ENCODE results near the gene GPR150. TPM values are rescaled to one million over a fixed set of nuclear protein-coding genes. Genes with fewer than 3 reads are reported as not detected.

The GPR150 gene
- total RNA-seq, 1 experiment from 2014 or later: 0.54 TPM

GRCh38 chr5:95605786-95606185, 14.1 kb upstream of the GPR150 start:
- intact Hi-C loops (cut with micrococcal nuclease; ENCODE audit: unreplicated experiment) (no loop called here), in situ Hi-C loops (cut with HindIII; ENCODE audit: low pct_unique_long_range_greater_than_20kb, low sequenced_read_pairs) (no loop called here)
- Histone ChIP-seq H3K27ac (ENCODE audit: low read length) (no peak overlapping the region), H3K36me3 (ENCODE audit: control insufficient read depth, insufficient read depth, low read length) (no peaks in the 10 kb centered on the region), H3K4me1 (ENCODE audit: control insufficient read depth, insufficient read depth, low read length) (no peaks in the 10 kb centered on the region), H3K4me3 (ENCODE audit: low read depth in 2 of 2, low read length in 2 of 2) (no peak overlapping the region), H3K27me3 (ENCODE audit: control insufficient read depth, insufficient read depth, low read length) (no peaks in the 10 kb centered on the region), H3K9me3 (ENCODE audit: control insufficient read depth, insufficient read depth, low read depth, low read length) (no peaks in the 10 kb centered on the region)
- DNase-seq (ENCODE audit: low read depth, low spot score) (no peak), ATAC-seq (no peak)
- POLR2A ChIA-PET: no interaction called here
- TF ChIP-seq REST (IDR thresholded peaks at IDR 0.05; ENCODE audit: insufficient read depth in 1 of 2, low read depth in 2 of 2, low read length in 1 of 2) (no peak), TCF7L2 (IDR thresholded peaks at IDR 0.05; ENCODE audit: low read depth, low read length) (no peak), POLR2AphosphoS5 (IDR thresholded peaks at IDR 0.05; ENCODE audit: low read depth, low read length) (no peak), CTCF (IDR thresholded peaks at IDR 0.05) (no peak), SIN3A (IDR thresholded peaks at IDR 0.05; ENCODE audit: borderline replicate concordance, insufficient read depth, low read depth, low read length) (no peak)
- CTCF ChIA-PET: no interaction called here
- BruUV-seq (replicated peaks): no TSS peak

- BruUV-seq (replicated peaks): no TSS peak
- H3K9me3 ChIP-seq (ENCODE audit: control insufficient read depth, insufficient read depth, low read depth, low read length): no peaks in the 10 kb centered on the region
- ATAC-seq: no peak
- DNase-seq (ENCODE audit: low read depth, low spot score): no peak
- H3K4me3 ChIP-seq (ENCODE audit: low read depth in 2 of 2, low read length in 2 of 2): no peak overlapping the region
- TF ChIP-seq POLR2AphosphoS5 (IDR thresholded peaks at IDR 0.05; ENCODE audit: low read depth, low read length) (no peak), REST (IDR thresholded peaks at IDR 0.05; ENCODE audit: insufficient read depth in 1 of 2, low read depth in 2 of 2, low read length in 1 of 2) (no peak), SIN3A (IDR thresholded peaks at IDR 0.05; ENCODE audit: borderline replicate concordance, insufficient read depth, low read depth, low read length) (no peak), TCF7L2 (IDR thresholded peaks at IDR 0.05; ENCODE audit: low read depth, low read length) (no peak), CTCF (IDR thresholded peaks at IDR 0.05) (no peak)
- H3K36me3 ChIP-seq (ENCODE audit: control insufficient read depth, insufficient read depth, low read length): no peaks in the 10 kb centered on the region
- no peaks in the 10 kb centered on the region for H3K4me1 ChIP-seq (ENCODE audit: control insufficient read depth, insufficient read depth, low read length)
- H3K27me3 ChIP-seq (ENCODE audit: control insufficient read depth, insufficient read depth, low read length): no peaks in the 10 kb centered on the region
- ChIA-PET CTCF (no interaction called here), POLR2A (no interaction called here)
- intact Hi-C loops (cut with micrococcal nuclease; ENCODE audit: unreplicated experiment) (no loop called here), in situ Hi-C loops (cut with HindIII; ENCODE audit: low pct_unique_long_range_greater_than_20kb, low sequenced_read_pairs) (no loop called here)
- H3K27ac ChIP-seq (ENCODE audit: low read length): no peak overlapping the region
Observed at GRCh38 chr5:95606419-95606818, 13.5 kb upstream of the GPR150 start.
